SH-SY5Y (cell line): ENCODE data around the gene LSAMP.

Experiments used
- GATA2 ChIP-seq: IDR thresholded peaks from 2 replicates; pipeline ENCODE4 v1.6.1; 2011; ENCODE audit warnings: mild to moderate bottlenecking, low read depth, low read length
- GATA3 ChIP-seq: IDR thresholded peaks from 2 replicates; pipeline ENCODE4 v1.6.1; 2011; ENCODE audit warnings: low read depth, mild to moderate bottlenecking, low read length, moderate library complexity

DNA sequence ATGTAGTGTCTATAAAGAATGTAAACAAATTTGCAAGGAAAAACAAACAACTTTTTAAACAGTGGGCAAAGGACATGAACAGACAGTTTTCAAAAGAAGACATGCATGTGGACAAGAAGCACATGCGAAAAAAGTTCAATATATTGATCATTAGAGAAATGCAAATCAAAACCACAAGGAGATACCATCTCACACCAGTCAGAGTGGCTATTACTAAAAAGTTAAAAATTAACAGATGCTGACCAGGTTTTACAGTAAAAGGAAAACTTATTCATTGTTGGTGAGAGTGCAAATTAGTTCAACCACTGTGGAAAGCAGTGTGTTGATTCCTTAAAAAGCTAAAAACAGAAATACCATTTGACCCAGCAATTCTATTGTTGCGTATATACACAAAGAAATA, 47.1 kb upstream of the LSAMP start:
- TF ChIP-seq GATA3 = no peak
- no peak for TF ChIP-seq GATA2
